CMK (cell line): ENCODE measurements around the gene VTI1A.
"Not testable (repeated sequence)": the region's sequence is repeated elsewhere in the genome, so short reads cannot be mapped to it uniquely, and the experiment has no call there.

Experiments used
- DNase-seq: peaks from one replicate; pipeline ENCODE4 v3.0.0-alpha.2; 2010; ENCODE audit warnings: low read depth

VTI1A gene

DNA sequence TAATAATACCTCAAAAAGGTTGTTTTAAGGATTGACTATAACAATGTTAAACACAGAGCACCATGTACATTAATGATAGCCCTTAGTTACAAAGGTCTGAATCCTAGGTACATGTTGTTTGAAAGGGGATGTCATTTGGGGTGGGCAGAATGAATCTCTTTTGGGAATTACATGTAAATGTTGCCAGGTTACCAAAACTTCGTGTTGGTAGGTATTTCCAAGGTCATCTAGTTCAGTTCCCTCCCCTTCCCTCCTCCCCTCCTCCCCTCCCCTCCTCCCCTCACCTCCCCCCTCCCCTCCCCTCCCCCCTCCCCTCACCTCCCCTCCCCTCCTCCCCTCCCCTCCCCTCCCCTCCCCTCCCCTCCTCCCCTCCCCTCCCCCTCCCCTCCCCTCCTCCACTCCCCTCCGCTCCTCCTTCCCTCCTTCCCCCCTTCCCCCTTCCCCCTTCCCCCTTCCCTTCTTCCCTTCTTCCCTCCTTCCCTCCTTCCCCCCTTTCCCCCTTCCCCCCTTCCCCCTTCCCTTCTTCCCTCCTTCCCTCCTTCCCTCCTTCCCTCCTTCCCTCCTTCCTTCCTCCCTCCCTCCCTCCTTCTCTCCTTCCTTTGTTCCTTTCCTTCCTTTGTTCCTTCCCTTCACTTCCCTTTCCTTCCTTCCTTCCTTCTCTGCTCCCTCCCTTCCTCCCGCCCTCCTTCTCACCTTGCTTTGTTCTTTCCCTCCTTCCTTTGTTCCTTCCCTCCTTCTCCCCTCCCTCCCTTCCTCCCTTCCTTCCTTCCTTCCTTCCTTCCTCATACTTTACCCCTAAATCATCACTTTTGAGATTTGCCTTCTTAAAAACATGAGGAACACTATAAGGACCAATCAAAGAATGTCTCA lies 8.1 kb downstream of the VTI1A start:
- no peak for DNase-seq

DNA sequence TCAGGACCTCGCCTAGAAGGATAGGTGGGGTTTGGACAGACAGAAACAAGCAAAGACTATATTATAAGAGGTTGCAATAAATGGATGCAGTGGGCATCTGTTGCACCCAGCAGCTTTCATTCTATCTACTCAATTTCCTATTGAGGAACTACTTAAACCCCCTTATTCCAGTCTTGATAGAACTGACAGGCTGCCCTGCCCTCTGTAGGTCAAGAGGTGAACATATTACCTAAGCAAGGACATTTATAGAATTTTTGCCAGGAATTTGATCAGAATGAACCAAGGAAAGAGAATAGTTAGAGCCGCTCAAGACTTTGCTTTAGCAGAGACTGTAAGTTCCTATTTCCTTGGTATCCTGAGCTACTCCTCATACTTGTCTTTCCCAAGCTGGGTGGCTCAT lies 9.5 kb downstream of the VTI1A start:
- no peak for DNase-seq

DNA sequence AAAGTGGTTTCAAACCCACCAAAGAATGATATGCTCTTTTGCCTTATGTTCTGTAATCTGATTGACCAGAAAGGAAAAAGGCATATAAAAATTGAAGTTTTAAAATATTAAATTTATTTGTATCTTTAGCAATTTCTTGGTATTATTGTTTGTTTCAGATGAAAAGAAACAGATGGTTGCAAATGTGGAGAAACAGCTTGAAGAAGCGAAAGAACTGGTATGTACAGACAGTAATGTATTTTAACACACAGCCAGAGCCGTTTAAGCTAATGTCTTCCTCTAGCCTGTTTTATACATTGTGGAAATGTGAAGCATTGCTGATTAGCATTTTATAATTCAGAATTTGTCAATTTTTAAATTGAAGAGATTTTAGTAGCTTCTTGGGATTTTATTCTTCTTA lies 13.4 kb downstream of the VTI1A start:
- no peak for DNase-seq

DNA sequence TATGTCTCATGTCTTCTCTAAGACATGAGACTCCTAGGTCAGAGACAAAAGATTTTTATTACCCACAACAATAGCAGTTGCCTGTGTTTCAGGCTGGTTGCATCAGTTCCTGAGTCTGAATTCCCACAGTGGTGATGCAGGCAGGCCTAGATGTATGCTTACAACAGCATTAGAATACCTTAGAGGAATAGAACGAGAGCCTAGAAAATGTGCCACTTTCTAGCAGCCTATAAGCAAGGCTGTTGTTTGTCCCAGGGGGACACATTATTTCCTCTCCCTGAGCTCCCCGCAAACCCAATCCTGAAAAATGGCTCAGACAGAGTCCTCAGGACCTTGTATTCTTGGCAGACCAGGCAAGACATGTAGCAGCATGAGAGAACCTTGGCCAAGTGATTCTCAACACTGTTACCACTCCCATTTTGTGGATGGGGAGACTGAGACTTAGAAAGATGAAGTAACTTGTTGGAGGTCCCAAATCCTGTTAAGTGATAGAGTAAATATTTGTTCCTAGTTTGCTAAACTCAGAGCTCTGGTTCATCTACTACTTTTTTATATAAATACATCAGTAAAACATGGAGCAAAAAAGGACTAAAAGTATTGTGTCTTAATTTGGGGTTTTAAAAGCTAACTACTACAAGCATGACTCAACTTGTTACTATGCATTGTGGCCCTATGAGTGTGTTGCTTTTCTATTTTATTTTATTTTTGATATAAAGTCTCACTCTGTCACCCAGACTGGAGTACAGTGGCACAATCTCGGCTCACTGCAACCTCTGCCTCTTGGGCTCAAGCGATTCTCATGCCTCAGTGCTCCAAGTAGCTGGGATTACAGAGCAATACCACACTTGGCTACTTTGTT lies 14.2 kb downstream of the VTI1A start:
- DNase-seq, result no peak

DNA sequence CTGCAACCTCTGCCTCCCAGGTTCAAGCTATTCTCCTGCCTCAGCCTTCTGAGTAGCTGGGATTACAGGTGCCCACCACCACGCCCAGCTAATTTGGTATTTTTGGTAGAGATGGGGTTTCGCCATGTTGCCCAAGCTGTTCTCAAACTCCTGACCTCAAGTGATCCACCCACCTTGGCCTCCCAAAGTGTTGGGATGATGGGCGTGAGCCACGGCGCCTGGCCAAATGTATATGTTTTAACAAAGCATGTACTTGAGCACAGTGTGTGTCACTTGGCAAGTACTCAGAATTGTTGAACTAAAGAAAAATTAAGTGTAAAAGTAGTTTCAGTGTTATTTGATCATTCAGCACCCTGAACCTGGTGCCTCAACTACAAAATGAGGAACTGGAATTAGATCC lies 17.1 kb downstream of the VTI1A start:
- DNase-seq, result not testable (repeated sequence)

DNA sequence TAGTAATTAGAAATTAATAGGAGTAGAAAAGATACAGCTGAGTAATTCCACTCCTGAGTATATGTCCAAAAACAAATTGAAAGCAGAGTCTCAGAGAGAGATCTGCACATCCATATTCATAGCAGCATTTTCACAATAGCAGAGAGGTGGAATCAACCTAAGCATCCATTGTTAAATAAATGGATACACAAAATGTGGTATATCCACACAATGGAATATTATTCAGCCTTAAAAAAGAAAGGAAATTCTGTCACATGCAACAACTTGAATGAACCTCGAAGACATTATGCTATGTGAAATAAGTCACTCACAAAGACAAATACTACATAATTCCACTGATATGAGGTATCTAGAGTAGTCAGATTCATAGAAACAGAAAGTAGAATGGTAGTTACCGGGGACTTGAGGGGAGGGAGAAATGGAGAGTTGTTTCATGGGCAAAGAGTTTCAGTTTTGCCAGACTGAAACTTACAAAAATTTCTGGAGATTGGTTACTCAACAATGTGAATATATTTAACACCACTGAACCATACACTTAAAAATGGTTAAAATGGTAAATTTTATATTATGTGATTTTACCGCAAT lies 18.4 kb downstream of the VTI1A start:
- DNase-seq, result no peak

DNA sequence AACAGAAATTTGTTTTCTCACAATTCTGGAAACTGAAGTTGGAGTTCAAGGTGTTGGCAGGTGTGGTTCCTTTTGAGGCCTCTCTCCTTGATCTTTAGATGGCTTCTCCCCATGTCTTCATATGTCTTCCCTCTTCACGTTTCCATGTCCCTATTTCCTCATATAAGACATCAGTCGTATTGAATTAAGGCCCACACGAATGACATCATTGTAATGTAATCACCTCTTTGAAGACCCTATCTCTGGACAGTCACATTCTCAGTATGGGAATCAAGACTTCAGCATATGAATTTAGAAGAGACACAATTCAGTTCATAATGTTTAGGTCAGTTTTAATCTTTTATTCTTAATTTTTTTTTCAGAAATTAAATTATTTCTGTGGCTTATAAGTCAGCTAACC lies 19.8 kb downstream of the VTI1A start:
- DNase-seq, result no peak

DNA sequence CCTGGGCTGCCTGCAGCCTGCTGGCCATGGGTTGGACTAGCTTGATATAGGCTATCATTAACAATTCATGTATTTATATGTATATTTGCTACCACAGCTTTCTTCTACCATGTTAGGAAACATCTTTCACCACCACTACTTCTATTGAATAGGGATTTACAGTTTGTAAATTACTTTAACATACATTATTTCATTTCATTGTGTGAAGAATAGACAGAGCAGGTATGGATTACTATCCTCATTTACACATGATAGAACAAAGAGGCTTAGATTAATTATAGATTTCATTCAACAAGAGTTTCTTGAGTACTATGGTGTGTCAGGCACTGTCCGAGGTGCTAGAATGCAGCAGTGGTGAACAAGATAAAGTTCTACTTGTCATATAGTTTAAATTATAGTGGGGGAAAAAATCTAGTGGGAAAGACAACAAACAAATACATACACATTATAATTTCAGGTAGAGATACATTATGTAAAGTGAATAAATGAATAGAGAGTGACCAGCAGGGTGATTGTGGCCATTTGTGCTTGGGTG lies 20.6 kb downstream of the VTI1A start:
- DNase-seq, result no peak

DNA sequence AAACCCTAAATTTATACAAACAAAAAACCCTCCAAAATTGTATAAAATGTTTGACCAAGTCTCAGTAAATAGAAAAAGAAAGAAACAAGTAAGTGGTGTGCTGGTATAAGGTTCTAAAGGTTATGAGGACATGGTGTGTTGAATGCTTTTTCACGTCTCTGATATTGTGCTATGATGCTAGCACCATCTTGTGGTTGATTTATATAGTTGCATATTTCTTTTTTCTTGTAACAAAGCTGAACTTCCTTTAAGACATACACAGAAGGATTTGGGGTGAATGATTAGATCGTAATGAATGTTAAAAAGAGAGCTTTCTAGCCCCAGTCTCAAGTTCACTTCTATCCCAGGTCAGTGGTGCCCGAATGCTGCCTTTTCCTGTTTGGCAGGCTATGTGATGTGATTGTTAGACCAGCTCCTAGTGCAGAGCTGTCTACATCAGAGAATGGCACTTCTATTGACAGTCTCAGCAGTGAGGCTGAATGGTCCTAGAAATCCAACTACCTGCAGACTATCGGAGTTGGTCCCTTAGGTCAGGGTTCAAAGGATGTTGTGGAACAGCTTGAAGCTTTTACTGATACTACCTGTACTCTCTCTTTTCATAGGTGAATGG lies 25.0 kb downstream of the VTI1A start:
- DNase-seq, result no peak

DNA sequence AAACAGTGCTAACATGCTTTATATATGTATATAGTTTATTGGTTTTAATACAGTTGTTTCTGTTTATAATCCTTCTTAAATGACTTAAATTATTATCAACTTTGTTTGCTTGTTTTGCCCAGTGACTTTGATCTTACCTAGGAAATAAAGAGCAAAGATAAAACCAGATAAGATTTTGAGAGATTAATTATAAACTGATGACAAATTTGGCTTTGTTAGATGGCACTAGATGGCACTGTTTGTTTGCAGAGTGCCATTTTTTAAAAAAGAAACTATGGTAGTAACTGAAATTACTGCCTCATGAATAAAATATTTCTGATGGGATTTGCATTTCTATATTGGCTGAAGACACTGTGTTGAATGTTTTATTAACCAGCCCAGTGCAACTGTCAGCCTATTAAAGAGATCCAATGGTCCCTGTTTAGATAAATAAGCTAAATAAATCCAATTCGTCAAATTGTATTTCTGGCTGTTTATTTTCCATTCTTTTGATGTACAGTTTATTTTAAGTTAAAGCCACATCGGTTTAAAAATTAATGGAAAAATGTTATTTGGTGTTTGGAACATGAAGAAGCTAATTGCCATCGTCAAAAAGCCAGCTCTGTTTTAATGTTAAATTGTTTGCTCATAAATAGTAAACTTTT lies 28.7 kb downstream of the VTI1A start:
- no peak for DNase-seq

DNA sequence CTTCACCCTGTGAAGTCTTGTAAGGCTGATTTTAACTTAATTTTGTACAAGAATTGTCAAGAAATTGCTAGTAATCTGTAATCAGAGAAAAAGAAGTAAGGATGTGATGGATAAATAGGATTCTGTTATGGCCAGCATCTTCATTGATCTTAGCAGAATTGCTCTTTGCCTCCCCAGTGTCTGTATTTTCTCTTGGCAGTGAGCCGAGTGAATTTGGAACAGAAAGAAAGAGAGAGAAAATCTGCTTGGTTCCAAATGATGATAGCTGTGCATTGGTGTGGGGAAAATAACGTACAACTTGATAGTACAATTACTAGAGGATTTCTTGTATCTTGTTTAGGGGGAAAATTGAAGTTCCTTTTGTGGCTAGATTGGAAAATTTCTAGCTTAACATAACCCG lies 34.6 kb downstream of the VTI1A start:
- no peak for DNase-seq

DNA sequence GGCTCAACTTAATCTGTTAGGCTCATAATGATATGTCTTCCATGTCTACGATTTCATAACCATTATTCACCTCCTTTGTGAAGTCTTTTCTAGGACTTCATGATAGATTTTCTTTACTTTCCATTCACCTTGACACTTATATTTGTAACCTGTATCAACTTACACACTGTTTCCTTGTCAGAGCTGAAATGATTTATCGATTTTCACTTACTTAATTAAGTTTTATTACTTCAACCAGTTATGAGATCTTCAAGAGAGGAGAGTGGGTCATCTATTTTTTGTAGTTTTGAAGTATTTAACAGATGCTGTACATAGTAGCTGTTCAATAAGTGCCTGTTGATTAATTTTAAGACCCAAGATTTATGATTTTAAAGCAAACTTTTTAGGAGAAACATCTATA lies 37.4 kb downstream of the VTI1A start:
- DNase-seq, result no peak

DNA sequence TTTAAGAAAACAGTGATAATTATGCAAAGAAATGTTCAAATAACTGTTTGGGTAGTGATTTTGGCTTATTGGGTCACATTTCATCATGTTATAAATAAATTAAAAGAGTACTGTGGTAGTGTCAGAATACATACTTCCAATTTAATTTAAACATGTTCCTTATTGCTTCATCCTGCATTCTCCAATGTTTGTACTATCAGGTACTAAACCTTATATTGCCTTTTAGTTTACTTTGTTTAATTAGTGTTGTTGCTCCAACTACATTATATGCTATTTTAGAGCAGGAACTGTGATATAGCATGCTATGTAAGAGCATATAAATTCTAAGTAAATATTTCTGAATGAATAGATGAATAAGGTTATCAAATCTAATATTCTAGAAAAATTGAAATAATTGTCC lies 40.9 kb downstream of the VTI1A start:
- DNase-seq, result no peak

DNA sequence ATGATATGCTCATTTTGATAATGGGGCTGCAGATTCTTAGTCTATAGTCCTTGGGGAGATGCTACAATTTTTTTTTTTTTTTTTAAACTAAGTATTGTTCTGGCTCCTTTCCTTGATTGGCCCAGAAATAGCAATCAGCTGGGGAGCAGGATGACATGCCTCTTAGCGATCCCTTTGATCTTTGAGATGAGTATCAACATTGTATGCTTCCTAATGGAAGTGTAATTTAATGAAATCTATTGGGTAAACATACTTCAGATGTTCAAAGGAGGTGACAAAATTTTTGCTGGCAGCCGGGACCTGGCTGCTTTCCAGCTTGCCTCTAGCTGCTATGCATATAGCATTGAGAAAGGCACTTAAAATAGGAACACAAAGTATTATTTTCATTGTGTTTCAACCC lies 43.5 kb downstream of the VTI1A start:
- no peak for DNase-seq

DNA sequence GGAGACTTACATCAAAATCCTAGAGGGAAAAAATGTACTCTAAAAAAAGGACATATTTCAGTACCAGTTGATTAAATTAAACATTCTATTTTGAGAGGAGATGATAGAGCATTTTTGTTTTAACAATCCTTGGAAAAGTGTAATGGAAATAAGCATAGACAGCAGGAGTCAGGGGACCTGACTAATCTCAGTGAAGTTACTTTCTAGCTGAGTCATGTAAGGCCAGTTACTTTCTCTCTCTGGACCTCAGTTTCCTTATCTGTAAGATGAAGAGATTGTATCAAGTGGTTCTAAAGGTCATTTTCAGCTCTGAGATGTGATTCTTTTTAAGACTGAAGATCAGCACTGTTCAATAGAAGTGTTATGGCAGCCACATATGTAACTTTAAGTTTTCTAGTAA lies 44.1 kb downstream of the VTI1A start:
- no peak for DNase-seq

DNA sequence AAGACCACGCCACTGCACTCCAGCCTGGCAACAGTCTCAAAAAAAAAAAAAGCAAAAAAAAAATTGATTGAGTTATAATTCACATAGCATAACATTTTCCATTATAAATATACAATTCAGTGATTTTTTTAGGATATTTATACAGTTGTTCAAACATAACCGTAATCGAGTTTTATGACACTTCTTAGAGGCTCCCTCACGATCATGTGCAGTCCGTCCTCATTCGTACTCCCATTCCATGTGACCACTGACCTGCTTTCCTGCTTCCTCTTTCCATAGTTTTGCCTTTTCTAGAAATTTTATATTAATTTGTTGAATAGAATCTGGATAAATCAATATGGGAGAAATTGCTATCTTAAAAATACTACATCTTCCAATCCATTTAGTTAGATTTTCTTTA lies 45.7 kb downstream of the VTI1A start:
- no peak for DNase-seq

DNA sequence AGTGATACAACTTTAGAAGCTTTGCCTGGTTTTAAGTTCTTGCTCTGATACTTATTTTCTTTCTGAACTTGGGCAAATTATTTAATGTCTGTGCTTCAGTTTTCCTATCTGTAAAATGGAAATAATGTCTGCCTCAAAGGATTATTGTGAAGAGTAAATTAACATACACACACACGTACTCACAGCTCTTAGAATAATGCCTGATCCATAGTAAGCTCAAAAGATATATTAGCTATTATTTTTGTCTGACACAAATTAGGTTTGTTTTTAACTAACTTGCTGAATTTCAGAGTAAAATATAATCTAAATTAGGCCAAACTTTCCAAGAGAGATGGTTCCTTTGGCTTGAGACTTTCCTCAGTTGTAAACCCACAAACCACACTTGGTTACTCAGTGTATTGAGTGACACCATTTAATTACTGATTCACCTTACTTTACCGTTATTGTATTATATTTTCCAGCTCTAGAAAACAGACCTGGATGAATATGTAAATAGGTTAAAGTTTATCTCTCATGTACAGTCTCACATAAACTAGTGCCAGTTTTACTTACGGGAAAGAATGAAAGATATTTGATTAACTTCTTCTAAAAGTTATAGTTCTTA lies 50.4 kb downstream of the VTI1A start:
- DNase-seq, result no peak

DNA sequence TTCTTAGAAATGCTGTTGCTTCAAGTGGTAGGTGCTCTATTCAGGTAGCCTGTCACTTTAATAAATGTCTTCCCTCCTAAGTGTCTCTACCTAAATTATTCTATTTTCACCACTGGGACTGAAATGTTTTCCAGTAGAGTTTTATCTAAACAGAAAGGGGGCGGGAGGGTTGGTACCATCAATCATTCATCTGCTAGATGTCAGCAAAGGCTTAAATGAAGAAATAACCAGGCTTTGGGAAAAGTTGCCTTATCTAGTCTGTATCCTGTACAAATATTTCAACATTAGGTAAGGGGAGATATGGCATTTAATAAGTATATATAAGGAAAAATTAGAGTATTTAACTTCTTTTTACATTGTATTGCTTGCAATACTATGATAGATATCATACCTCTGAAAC lies 51.8 kb downstream of the VTI1A start:
- no peak for DNase-seq

DNA sequence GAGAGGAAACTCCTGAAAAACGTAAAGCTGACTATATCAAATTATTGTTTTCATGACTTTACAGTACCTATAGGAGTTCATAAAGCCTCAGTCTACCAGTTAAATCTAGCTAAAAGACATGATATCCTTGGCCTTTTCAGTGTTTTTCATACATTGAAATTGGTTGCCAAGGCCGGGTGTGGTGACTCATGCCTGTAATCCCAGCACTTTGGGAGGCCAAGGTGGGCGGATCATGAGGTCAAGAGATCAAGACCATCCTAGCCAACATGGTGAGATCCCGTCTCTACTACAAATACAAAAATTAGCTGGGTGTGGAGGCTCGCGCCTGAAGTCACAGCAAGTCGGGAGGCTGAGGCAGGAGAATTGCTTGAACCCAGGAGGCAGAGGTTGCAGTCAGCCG lies 53.0 kb downstream of the VTI1A start:
- DNase-seq, result not testable (repeated sequence)

DNA sequence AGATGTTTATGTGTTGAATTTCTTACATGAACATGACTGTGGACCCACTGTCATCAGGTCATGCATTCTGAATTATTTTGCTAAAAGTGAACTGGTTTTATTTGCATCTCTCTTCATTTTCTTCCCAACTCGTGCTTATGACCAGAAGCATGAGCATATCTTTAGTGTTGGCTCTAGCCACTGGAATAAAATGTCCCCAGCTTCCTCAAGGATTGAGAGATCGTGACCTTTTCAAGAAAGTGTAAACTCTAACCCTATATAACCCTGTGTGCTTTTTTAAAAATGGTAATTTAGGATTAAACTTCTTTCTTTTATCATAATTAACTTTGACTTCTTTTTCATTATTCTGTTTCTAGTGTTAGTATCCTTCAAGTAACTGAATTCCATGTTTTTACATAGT lies 55.5 kb downstream of the VTI1A start:
- DNase-seq, result no peak

DNA sequence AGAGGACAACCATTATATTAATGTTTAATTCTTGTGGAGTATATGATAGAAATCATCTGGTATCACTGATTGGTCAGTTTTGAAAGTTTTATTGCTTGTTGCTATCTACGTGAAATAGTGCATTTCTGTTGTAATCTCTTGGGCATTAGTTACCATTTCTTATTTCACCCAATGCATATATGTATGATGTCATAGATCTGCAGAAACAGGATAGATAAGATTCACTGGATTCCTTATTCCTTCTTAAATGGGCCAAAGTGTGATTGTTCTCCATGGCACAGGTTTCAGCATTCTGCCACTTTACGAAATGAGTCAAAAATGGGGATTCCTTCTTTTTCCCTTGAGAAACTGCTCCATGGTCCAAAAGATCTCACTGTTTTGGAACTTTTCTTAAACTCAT lies 56.6 kb downstream of the VTI1A start:
- DNase-seq, result no peak
